HG03571 (cell line): ENCODE data around the gene TMEM255B.
"Not testable (repeated sequence)": the region's sequence is repeated elsewhere in the genome, so short reads cannot be mapped to it uniquely, and the experiment has no call there.

Source experiments
- ATAC-seq: cut with Tn5 transposase; IDR thresholded peaks from one replicate; pipeline ENCODE4 v1.9.1; 2021; ENCODE audit not compliant: unreplicated experiment

The TMEM255B gene

GRCh38 chr13:113816254-113816929, 57.4 kb downstream of the TMEM255B start:
- no peak for ATAC-seq

DNA sequence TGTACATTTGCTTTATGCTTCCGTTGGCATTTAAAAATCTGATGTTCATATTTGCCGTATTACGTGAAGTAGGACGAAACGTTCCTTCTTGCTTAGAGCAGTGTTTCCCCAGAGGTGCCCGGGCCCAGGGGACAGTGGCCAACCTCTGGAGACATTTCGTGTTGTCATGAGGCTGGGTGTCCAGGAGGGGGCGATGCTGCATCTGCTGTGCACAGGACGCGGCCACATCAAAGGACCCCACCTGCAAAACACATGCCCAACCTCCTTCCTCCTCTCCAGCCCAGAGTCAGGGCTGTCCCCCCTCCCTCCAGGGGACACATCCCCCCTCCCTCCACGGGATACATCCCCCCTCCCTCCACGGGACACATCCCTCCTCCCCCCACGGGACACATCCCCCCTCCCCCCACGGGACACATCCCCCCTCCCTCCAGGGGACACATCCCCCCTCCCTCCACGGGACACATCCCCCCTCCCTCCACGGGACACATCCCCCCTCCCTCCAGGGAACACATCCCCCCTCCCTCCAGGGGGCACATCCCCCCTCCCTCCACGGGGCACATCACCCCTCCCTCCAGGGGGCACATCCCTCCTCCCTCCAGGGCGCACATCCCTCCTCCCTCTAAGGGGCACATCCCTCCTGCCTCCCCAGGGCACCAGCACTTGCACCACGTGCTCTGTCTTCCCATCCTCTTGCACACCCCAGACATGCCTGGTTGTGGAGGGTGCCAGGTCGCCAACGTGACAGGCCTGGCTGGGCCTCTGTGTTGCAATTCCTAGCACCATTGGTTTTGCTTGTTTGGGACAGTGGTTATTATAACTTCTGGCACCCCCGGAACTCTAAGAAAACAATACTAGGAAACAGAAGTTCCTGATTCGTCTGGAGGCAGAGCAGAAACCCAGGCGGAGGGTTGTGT, 58.2 kb downstream of the TMEM255B start:
- ATAC-seq: no peak

DNA sequence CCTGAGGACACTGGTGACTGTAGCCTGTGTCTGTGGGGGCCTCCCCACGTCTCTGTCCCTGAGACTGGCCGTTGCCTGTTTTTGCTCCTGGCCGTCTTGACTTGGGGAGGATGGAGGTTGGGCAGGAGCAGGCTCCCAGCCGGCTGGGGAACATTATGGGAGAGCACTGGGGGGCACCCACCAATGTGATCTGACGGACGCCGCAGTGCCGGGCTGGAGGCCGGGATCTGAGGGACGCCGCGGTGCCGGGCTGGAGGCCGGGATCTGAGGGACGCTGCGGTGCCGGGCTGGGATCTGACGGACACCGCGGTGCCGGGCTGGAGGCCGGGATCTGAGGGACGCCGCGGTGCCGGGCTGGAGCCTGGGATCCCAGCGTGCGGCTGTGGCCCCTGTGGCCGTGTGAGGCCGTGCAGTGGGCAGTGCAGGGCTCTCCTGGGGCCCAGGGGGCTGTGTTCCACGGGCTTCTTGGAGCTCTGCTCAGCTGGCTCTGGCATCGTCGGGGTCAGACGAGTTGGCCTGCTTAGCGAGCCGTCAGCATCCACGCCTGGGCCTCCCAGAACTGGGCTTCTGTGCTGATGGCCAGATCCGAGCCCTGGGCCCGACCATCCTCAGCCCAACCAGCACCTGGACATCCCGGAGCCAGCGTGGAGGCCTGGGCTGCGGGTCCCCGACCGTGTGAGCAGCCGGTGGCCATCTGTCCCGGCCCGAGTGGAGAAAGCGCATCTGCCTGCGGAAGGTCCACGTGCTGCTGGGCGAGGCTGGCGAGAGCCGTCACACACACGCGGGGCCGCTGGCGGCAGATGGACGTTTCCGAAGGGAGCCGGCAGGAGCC, 59.0 kb downstream of the TMEM255B start:
- ATAC-seq: no peak

GRCh38 chr13:113818700-113819295, 59.8 kb downstream of the TMEM255B start:
- no peak for ATAC-seq

- ATAC-seq: no peak
Measured at GRCh38 chr13:113819341-113819730, 60.3 kb downstream of the TMEM255B start.

DNA sequence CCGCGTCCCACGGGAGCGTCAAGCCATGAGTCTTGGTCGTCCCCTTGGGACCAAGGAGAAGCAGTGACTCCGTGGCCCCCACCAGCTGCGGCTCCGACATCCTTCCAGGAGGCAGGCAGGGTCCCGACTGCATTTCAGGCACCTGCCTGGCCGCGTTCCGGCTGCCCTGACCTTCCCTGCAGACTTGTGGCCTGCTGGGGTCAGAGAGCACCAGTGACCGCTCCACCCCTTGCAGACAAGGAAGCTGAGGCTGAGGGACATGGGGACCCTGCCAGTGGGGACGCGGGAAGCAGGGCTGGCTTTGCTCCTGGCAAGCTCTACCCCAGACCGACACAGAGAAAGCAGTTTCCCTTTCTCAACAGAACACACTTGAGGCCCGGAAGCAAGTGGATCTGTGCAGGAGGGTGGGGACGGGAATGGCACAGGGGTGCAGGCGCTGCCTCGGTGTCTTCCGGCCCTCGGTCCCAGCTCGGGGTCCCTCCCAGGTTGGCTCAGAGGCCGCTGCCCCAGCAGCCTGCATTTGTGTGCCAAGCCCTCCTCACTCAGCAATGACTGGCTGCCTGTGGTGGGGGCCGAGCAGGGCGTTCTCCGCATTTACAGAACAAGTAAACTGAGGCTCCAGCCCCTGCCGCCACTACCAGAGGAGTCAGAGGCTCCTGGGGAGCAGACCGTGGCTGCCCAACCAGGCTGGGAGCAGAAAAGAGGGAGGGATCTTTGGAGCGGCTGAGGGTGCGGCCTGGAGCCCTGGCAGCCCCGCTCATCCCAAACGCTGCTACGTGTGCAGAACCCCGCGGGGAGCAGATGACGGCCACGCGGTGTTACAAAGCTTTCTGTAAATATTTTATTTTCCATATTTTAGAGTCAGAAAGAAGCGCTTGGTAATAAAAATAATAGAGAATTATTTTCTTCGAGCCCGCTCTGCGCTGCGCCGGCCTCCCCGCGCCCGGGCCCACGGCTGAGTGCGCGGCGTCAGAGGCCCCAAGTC, 61.0 kb downstream of the TMEM255B start:
- no peak for ATAC-seq

DNA sequence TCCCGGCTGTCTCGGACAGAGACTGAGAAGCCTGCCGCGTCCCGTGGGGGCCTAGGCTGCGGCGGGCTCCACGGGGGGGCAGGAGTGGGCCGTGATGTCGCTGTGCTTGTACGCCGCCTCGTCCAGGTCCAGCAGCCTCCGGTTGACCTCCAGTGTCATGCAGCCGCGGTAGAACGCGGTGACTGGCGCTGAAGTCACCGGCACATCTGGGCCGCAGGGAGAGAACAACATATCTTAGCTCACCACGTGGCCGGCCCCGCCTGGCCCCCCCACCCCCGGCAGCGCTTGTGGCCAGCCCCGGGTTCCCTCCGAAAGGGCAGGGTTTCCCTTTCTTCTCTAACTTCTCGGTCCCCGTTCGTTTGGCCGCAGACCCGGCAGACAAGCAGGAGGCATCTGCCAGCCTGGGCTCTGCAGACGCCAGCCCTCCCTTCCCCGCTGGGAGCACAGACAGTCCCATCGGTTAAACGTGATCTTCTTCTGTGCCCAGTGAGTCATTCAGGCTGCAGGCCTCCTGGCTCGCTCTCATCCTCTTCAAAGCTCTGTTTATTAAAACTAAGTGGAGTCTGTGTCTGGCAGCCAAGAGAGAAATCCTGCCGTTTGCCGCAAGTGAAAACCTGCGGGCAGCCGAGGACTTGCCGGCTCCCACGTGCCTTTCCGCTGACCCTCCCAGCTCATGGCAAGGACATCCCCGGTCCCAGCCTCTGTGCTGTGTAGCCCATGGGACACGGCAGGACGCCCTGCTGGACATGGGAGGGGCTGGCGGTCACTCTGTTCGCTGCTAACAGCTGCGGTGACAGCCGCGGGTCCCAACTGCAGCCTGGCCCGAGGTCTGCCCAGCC, 62.0 kb downstream of the TMEM255B start:
- no peak for ATAC-seq

GRCh38 chr13:113821847-113822246, 62.8 kb downstream of the TMEM255B start:
- ATAC-seq: no peak

DNA sequence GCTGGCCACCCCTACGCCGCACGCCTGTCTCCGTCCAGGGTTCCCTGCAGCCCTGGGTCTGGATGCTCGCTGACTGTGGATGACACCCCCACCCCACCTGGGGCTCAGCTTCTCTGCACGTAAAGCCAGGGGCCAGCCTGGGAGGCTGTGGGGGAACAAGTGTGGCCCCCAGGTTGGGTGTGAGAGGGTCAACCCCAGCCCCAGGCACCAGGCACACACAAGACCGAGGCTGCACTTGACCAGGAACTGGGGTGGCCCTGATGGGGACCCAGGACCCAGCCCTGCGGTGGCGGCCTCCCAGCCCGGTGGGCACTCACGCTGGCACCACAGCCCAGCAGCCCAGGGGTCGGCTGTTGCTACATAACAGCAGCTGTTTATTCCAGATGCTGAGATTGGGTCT, 63.2 kb downstream of the TMEM255B start:
- ATAC-seq: no peak

DNA sequence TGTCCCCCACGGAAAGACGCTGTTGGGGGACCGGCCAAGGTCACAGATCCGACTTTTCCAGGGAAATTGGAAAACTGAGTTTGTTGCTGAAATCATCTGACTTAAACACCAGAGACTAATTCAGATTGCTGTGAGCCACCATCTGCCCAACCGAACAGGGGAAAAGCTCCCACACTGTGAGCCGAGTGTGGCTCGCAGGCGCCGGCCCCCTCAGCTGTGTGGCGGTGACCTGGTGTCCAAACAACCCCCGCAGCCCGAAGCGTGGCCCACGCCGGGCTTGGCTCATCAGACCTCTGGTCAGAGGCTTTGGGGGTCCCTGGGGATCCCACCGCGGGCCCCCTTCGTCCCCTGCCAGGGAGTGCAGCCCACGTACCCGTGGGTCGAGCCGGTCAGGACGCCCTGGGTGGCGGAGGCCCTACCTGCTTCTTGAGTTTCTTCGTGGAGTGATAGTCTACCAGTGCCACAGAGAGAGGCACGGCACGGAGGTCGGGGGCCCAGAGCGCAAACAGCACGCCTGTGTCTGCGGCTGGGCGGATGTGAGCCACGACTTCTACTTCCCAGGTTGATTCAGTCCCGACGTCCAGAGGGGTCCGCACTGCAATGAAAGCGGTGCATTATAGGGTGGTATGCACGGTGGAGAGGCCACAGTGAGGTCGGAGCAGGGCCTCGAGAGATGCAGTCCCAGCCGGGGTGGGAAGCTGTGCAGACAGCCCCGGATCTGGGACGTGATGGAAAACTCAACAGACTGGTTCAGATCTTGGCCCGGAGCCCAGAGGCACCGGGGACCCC, 64.1 kb downstream of the TMEM255B start:
- no peak for ATAC-seq

GRCh38 chr13:113823771-113824170, 64.7 kb downstream of the TMEM255B start:
- ATAC-seq: no peak

- no peak for ATAC-seq
Measured at GRCh38 chr13:113825841-113826240, 66.8 kb downstream of the TMEM255B start.

DNA sequence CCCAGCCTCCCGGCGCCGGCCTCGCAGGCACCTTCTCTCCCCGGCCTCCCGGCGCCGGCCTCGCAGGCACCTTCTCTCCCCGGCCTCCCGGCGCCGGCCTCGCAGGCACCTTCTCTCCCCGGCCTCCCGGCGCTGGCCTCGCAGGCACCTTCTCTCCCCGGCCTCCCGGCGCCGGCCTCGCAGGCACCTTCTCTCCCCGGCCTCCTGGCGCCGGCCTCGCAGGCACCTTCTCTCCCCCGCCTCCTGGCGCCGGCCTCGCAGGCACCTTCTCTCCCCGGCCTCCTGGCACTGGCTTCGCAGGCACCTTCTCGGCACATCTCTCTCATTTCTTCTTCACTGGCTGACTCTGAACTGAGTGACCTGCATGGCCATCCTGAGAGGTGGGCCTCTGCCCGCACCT, 67.4 kb downstream of the TMEM255B start:
- not testable (repeated sequence) for ATAC-seq

GRCh38 chr13:113827021-113827420, 68.0 kb downstream of the TMEM255B start:
- ATAC-seq: no peak

- no peak for ATAC-seq
Measured at GRCh38 chr13:113828282-113828825, 69.3 kb downstream of the TMEM255B start.

GRCh38 chr13:113830426-113830950, 71.5 kb downstream of the TMEM255B start:
- ATAC-seq: not testable (repeated sequence)

GRCh38 chr13:113831061-113831460, 72.0 kb downstream of the TMEM255B start:
- no peak for ATAC-seq

GRCh38 chr13:113832205-113832604, 73.2 kb downstream of the TMEM255B start:
- no peak for ATAC-seq
